GM12878 (cell line): Measurements from ENCODE around the gene TXNDC5. TPM values are rescaled to one million over a fixed set of nuclear protein-coding genes. Genes with fewer than 3 reads are reported as not detected.

ENCODE experiments used
- ATAC-seq: fragments of 200-7000 bp; cut with Tn5 transposase; 3 replicates; pipeline ENCODE4 v1.9.1; 2020; ENCODE audit warnings: mild to moderate bottlenecking, moderate library complexity
- BruUV-seq: library from RNA; stranded (reverse); fragments of 400-500 nt; replicated peaks from 2 replicates; lab custom pipeline; 2021; lab: Mats Ljungman, UMichigan
- CTCF ChIA-PET: fragments of 300-600 bp; sonication (Branson Sonifier 250); formaldehyde crosslinking; extraction: SDS; loops from one replicate; lab custom pipeline; 2021; ENCODE audit warnings: inconsistent platforms; lab: Yijun Ruan, JAX
- POLR2A ChIA-PET: fragments of 350-600 bp; formaldehyde crosslinking; extraction: SDS; loops from one replicate; lab custom pipeline; 2021; ENCODE audit warnings: inconsistent platforms; lab: Charles Lee
- RAD21 ChIA-PET: fragments of 300-600 bp; sonication (Branson Sonifier 250); formaldehyde crosslinking; loops from one replicate; lab custom pipeline; 2023; ENCODE audit warnings: antibody characterized with exemption; ENCODE audit not compliant: unreplicated experiment; lab: Charles Lee
- SMC1A ChIA-PET: fragments of 300-600 bp; sonication (Branson Sonifier 250); formaldehyde crosslinking; loops from one replicate; lab custom pipeline; 2023; ENCODE audit not compliant: unreplicated experiment, uncharacterized antibody; lab: Charles Lee
- DNase-seq: peaks from one replicate; pipeline ENCODE4 v3.0.0-alpha.2; 2011; ENCODE audit warnings: low read depth, low spot score
- FAIRE-seq: peaks from 3 replicates; lab custom pipeline; 2011; peaks lifted over from hg19 to GRCh38; lab: Jason Lieb, UNC
- H2AFZ ChIP-seq: 2 replicates; pipeline ENCODE4 v1.6.0; 2011; ENCODE audit warnings: low read depth, low read length, control low read depth; ENCODE audit not compliant: control insufficient read depth
- H3K27ac ChIP-seq: 2 replicates; pipeline ENCODE4 v1.5.1; 2011; ENCODE audit warnings: control low read depth; ENCODE audit not compliant: control insufficient read depth, insufficient read depth
- H3K27me3 ChIP-seq, 2 experiments: replicated peaks in 1 of 2; 2 replicates each; pipeline versions ENCODE4 v1.6.0 to v1.6.1; 2011; ENCODE audit warnings: low read length in 1 of 2; ENCODE audit not compliant: control insufficient read depth in 2 of 2, insufficient read depth in 2 of 2
- H3K36me3 ChIP-seq, 2 experiments: 2 replicates each; pipeline ENCODE4 v1.5.1; 2011; ENCODE audit warnings: low read length in 1 of 2; ENCODE audit not compliant: control insufficient read depth in 2 of 2, insufficient read depth in 2 of 2
- H3K4me1 ChIP-seq: 2 replicates; pipeline ENCODE4 v1.6.1; 2011; ENCODE audit warnings: mild to moderate bottlenecking, low read length, moderate library complexity, mixed read lengths; ENCODE audit not compliant: control insufficient read depth, insufficient read depth
- H3K4me2 ChIP-seq: 2 replicates; pipeline ENCODE4 v1.6.0; 2011; ENCODE audit warnings: control low read depth; ENCODE audit not compliant: control insufficient read depth, insufficient read depth
- H3K4me3 ChIP-seq: fragments of 200-600 bp; sonication (generic); 2 replicates; pipeline ENCODE4 v1.5.1; 2016
- H3K79me2 ChIP-seq: 2 replicates; pipeline ENCODE4 v1.6.0; 2011; ENCODE audit warnings: low read length; ENCODE audit not compliant: control insufficient read depth, insufficient read depth
- H3K9ac ChIP-seq: 2 replicates; pipeline ENCODE4 v1.8.0; 2011; ENCODE audit warnings: low read length, control low read depth, mixed read lengths; ENCODE audit not compliant: control insufficient read depth, insufficient read depth
- H3K9me3 ChIP-seq: replicated peaks from 3 replicates; pipeline ENCODE4 v1.5.1; 2011; ENCODE audit warnings: mild to moderate bottlenecking, low read length; ENCODE audit not compliant: control insufficient read depth, insufficient read depth
- H4K20me1 ChIP-seq: 2 replicates; pipeline ENCODE4 v1.6.0; 2011; ENCODE audit not compliant: control insufficient read depth, insufficient read depth
- ATF3 ChIP-seq: IDR thresholded peaks from 2 replicates; pipeline ENCODE4 v1.6.1; 2011; ENCODE audit warnings: low read depth, mild to moderate bottlenecking, low read length, moderate library complexity, borderline replicate concordance; ENCODE audit errors: extremely low read depth
- BHLHE40 ChIP-seq, 2 experiments: fragments of 450-650 bp in 1 of 2; IDR thresholded peaks; 2 replicates each; pipeline ENCODE4 v1.6.1; 2011 to 2017; ENCODE audit warnings: low read depth in 2 of 2, borderline replicate concordance in 1 of 2, improper control_type of control experiment in 1 of 2, low read length in 1 of 2, mild to moderate bottlenecking in 1 of 2
- CHD4 ChIP-seq: fragments of 200-600 bp; sonication (generic); IDR thresholded peaks from 2 replicates; pipeline ENCODE4 v1.6.1; 2016; ENCODE audit warnings: mild to moderate bottlenecking
- E2F8 ChIP-seq: fragments of 450-650 bp; IDR thresholded peaks from 2 replicates; pipeline ENCODE4 v1.6.1; 2018; ENCODE audit warnings: mild to moderate bottlenecking, low read depth, moderate library complexity; ENCODE audit not compliant: partially characterized antibody
- IRF4 ChIP-seq: IDR thresholded peaks from 2 replicates; pipeline ENCODE4 v1.6.1; 2011; ENCODE audit warnings: low read depth, low read length
- MYC ChIP-seq: IDR thresholded peaks from 2 replicates; pipeline ENCODE4 v1.6.1; 2011; ENCODE audit warnings: mild to moderate bottlenecking, low read length, moderate library complexity, inconsistent platforms; ENCODE audit not compliant: insufficient read depth, insufficient replicate concordance, insufficient read length, severe bottlenecking
- POLR2AphosphoS2 ChIP-seq: IDR thresholded peaks from 2 replicates; pipeline ENCODE4 v1.6.1; 2011; ENCODE audit warnings: low read depth, mild to moderate bottlenecking, low read length, improper control_type of control experiment, moderate library complexity
- RAD51 ChIP-seq: fragments of 450-650 bp; IDR thresholded peaks from 2 replicates; pipeline ENCODE4 v1.6.1; 2016; ENCODE audit warnings: moderate library complexity, mild to moderate bottlenecking, inconsistent platforms
- RB1 ChIP-seq: fragments of 450-650 bp; formaldehyde crosslinking; IDR thresholded peaks from 2 replicates; pipeline ENCODE4 v1.6.1; 2017; ENCODE audit warnings: mild to moderate bottlenecking, borderline replicate concordance
- RFX5 ChIP-seq: IDR thresholded peaks from 2 replicates; pipeline ENCODE4 v1.6.1; 2011; ENCODE audit warnings: low read depth, low read length, improper control_type of control experiment
- RUNX3 ChIP-seq: IDR thresholded peaks from 2 replicates; pipeline ENCODE4 v1.6.1; 2012; ENCODE audit warnings: low read length, inconsistent platforms
- SMC3 ChIP-seq: IDR thresholded peaks from 2 replicates; pipeline ENCODE4 v1.6.1; 2011; ENCODE audit warnings: low read length, improper control_type of control experiment, borderline replicate concordance
- TARDBP ChIP-seq: IDR thresholded peaks from 2 replicates; pipeline ENCODE4 v1.6.1; 2016; ENCODE audit warnings: borderline replicate concordance
- ZNF24 ChIP-seq: fragments of 450-650 bp; IDR thresholded peaks from 2 replicates; pipeline ENCODE4 v1.6.1; 2017; ENCODE audit warnings: antibody characterized with exemption, mild to moderate bottlenecking
- WGBS: methylation state at CpG from one replicate; pipeline ENCODE4 v1.1.6; 2016; ENCODE audit warnings: low lambda C conversion rate; ENCODE audit not compliant: insufficient replicate concordance, insufficient coverage; ENCODE audit errors: missing lambda C conversion rate; 5-methylcytosine and 5-hydroxymethylcytosine counted together
- in situ Hi-C: fragments of 300-500 bp; cut with MboI; formaldehyde crosslinking; loops from 9 replicates; pipeline ENCODE4 v1.14.3; 2018; ENCODE audit warnings: mixed read lengths
- intact Hi-C: fragments of 100-400 bp; cut with micrococcal nuclease; formaldehyde crosslinking; loops from one replicate; pipeline ENCODE4 v1.14.2; 2022; ENCODE audit not compliant: unreplicated experiment
- polyA plus RNA-seq, 11 experiments: library from polyadenylated mRNA; depleted of rRNA in 4 of 11; unstranded in 6 of 11; stranded (reverse) in 5 of 11; fragments of >200 nt; fragmentation: Nextera tagmentation in 4 of 11; fragmentation: Illumina TruSeq in 1 of 11; extraction: Ambion mirVana in 4 of 11; extraction: Trizol in 1 of 11; gene quantifications; 1 replicate in 1 of 11; 2 replicates in 10 of 11; pipeline versions ENCODE4 v1.2.1 to v1.2.3, GENCODE V29; 2011 to 2016; ENCODE audit warnings: inconsistent platforms in 2 of 11, missing spikeins in 2 of 11, low read depth in 1 of 11
- total RNA-seq, 4 experiments: library from RNA; depleted of rRNA in 3 of 4; stranded (reverse); fragments of >200 nt in 3 of 4; fragmentation: Illumina TruSeq in 1 of 4; extraction: Trizol in 1 of 4; gene quantifications; 2 replicates each; pipeline versions ENCODE4 v1.2.1 to v1.2.3, GENCODE V29; 2013 to 2021
- TF ChIP-seq, protein P1 (sequence below): IDR thresholded peaks from 2 replicates; pipeline ENCODE4 v1.6.1; 2011; ENCODE audit warnings: low read depth, low read length, improper control_type of control experiment, borderline replicate concordance

The TXNDC5 gene
- total and polyA plus RNA-seq, 10 of the 15 experiments (the other 5 are each of a cell fraction or from before 2014, with no cell fraction given) = 7.2 to 181 (median 132) TPM

GRCh38 chr6:7879043-7879442, 31.5 kb downstream of the TXNDC5 start:
- no peak for TF ChIP-seq TARDBP
- no peak for TF ChIP-seq BHLHE40 (IDR thresholded peaks at IDR 0.05; ENCODE audit: borderline replicate concordance in 1 of 2, low read depth in 2 of 2, low read length in 1 of 2)
- TF ChIP-seq RFX5 = no peak
- TF ChIP-seq ATF3 = no peak
- no peak for TF ChIP-seq MYC
- no peak for TF ChIP-seq POLR2AphosphoS2
- no peak for TF ChIP-seq ZNF24
- TF ChIP-seq IRF4 = no peak
- TF ChIP-seq, protein P1, sequence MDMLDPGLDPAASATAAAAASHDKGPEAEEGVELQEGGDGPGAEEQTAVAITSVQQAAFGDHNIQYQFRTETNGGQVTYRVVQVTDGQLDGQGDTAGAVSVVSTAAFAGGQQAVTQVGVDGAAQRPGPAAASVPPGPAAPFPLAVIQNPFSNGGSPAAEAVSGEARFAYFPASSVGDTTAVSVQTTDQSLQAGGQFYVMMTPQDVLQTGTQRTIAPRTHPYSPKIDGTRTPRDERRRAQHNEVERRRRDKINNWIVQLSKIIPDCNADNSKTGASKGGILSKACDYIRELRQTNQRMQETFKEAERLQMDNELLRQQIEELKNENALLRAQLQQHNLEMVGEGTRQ = no peak
- no peak for TF ChIP-seq RUNX3
- TF ChIP-seq RAD51 = no peak
- TF ChIP-seq SMC3 = no peak
- TF ChIP-seq CHD4 = no peak
- TF ChIP-seq RB1 = no peak
- TF ChIP-seq E2F8 = no peak
- no peak overlapping the region for H3K27ac ChIP-seq
- H3K79me2 ChIP-seq = no peaks in the 10 kb centered on the region
- H3K36me3 ChIP-seq = peaks cover 7 to 36% of the 10 kb centered on the region in 2 experiments
- no peaks in the 10 kb centered on the region; the same call in 2 of the 3 replicates for H3K9me3 ChIP-seq
- H4K20me1 ChIP-seq = no peaks in the 10 kb centered on the region
- H3K27me3 ChIP-seq = no peaks in the 10 kb centered on the region
- FAIRE-seq (no peak), ATAC-seq (no peak), DNase-seq (no peak)
- 49% methylated on average over 2 of the region's 2 CpGs for WGBS
- intact Hi-C loops (no loop called here), in situ Hi-C loops (no loop called here)
- BruUV-seq = no TSS peak
- ChIA-PET RAD21 (no interaction called here), CTCF (no interaction called here), POLR2A (no interaction called here), SMC1A (interaction anchor here (0.6 kb wide), 1 partner anchor 139 kb away, joined by 3 read pairs; no protein-coding TSS in a partner anchor)
- no peak overlapping the region for H3K4me2 ChIP-seq
- H3K9ac ChIP-seq = no peak overlapping the region
- no peak overlapping the region for H2AFZ ChIP-seq
- H3K4me1 ChIP-seq = no peaks in the 10 kb centered on the region
- H3K4me3 ChIP-seq = no peak overlapping the region
